HepG2 (cell line): ENCODE results near the gene CA12. TPM values are rescaled to one million over a fixed set of nuclear protein-coding genes. Genes with fewer than 3 reads are reported as not detected.

Experiments
- ATAC-seq: fragments of 200-7000 bp; cut with Tn5 transposase; 3 replicates; pipeline ENCODE4 v1.9.1; 2020; ENCODE audit warnings: mild to moderate bottlenecking, moderate library complexity
- BruUV-seq: library from RNA; stranded (reverse); fragments of 400-500 nt; replicated peaks from 2 replicates; lab custom pipeline; 2021; lab: Mats Ljungman, UMichigan
- CTCF ChIA-PET: fragments of 300-600 bp; formaldehyde crosslinking; extraction: SDS; loops from one replicate; lab custom pipeline; 2021; ENCODE audit warnings: low total read pairs, inconsistent platforms, low intra/inter-chr PET ratio; lab: Yijun Ruan, JAX
- POLR2A ChIA-PET: fragments of 350-600 bp; sonication (Branson Sonifier 250); formaldehyde crosslinking; loops from one replicate; lab custom pipeline; 2020; ENCODE audit warnings: antibody characterized with exemption, inconsistent platforms; lab: Yijun Ruan, JAX
- DNase-seq: peaks from one replicate; pipeline ENCODE4 v3.0.0-alpha.2; 2015; ENCODE audit warnings: low spot score
- FAIRE-seq: peaks from 3 replicates; lab custom pipeline; 2011; peaks lifted over from hg19 to GRCh38; lab: Jason Lieb, UNC
- H2AFZ ChIP-seq: one replicate; pipeline ENCODE4 v1.6.1; 2011; ENCODE audit warnings: low read length, inconsistent platforms
- H3K27ac ChIP-seq: fragments of 300-600 bp; 3 replicates; pipeline ENCODE4 v1.8.0; 2011; ENCODE audit warnings: mixed run types, mild to moderate bottlenecking, mixed read lengths, low read length, inconsistent platforms; ENCODE audit not compliant: insufficient read depth; ENCODE audit errors: extremely low read length
- H3K27me3 ChIP-seq, 2 experiments: fragments of 200-600 bp in 1 of 2; 2 replicates in 1 of 2; 3 replicates in 1 of 2; pipeline versions ENCODE4 v1.6.0 to v1.8.0; 2011; ENCODE audit warnings: low read length in 2 of 2, mild to moderate bottlenecking in 2 of 2, moderate library complexity in 2 of 2, inconsistent platforms in 1 of 2; ENCODE audit not compliant: insufficient read depth in 2 of 2, control insufficient read depth in 1 of 2
- H3K36me3 ChIP-seq, 2 experiments: fragments of 200-600 bp in 1 of 2; replicated peaks in 1 of 2; 2 replicates in 1 of 2; 3 replicates in 1 of 2; pipeline versions ENCODE4 v1.5.1 to v1.8.0; 2011; ENCODE audit warnings: low read length in 2 of 2, inconsistent platforms in 1 of 2; ENCODE audit not compliant: insufficient read depth in 2 of 2, control insufficient read depth in 1 of 2
- H3K4me1 ChIP-seq: 2 replicates; pipeline ENCODE4 v1.5.1; 2012; ENCODE audit warnings: low read length, inconsistent platforms; ENCODE audit not compliant: insufficient read depth
- H3K4me2 ChIP-seq: 2 replicates; pipeline ENCODE4 v1.6.0; 2011; ENCODE audit warnings: low read depth, low read length, inconsistent platforms
- H3K4me3 ChIP-seq, 3 experiments: fragments of 200-600 bp in 1 of 3; sonication (generic), shearing (Covaris generic) in 1 of 3; replicated peaks in 1 of 3; 2 replicates each; pipeline ENCODE4 v1.5.1; 2011 to 2016; ENCODE audit warnings: low read length in 3 of 3, inconsistent platforms in 2 of 3, low read depth in 2 of 3, mild to moderate bottlenecking in 2 of 3, control low read depth in 1 of 3, mixed read lengths in 1 of 3; ENCODE audit not compliant: insufficient read depth in 1 of 3
- H3K79me2 ChIP-seq: one replicate; pipeline ENCODE4 v1.6.1; 2011; ENCODE audit warnings: low read length, inconsistent platforms; ENCODE audit not compliant: insufficient read depth
- H3K9ac ChIP-seq: 2 replicates; pipeline ENCODE4 v1.6.0; 2011; ENCODE audit warnings: mild to moderate bottlenecking, low read depth, low read length, inconsistent platforms; ENCODE audit not compliant: insufficient read depth
- H3K9me3 ChIP-seq: 2 replicates; pipeline ENCODE4 v1.5.1; 2012; ENCODE audit warnings: mild to moderate bottlenecking, low read length
- H4K20me1 ChIP-seq: 2 replicates; pipeline ENCODE4 v1.6.0; 2011; ENCODE audit warnings: inconsistent platforms, mild to moderate bottlenecking, low read length, moderate library complexity; ENCODE audit not compliant: insufficient read depth
- RFX1 ChIP-seq: fragments of 450-650 bp; IDR thresholded peaks from 2 replicates; pipeline ENCODE4 v1.6.1; 2017
- SOX6 ChIP-seq, 2 experiments: fragments of 450-650 bp in 1 of 2; sonication (generic) in 1 of 2; formaldehyde crosslinking in 1 of 2; IDR thresholded peaks; 2 replicates each; pipeline versions ENCODE4 v1.4.0 to v1.6.1; 2017 to 2020; ENCODE audit warnings: antibody characterized with exemption in 1 of 2, mild to moderate bottlenecking in 1 of 2, missing genetic modification reagents in 1 of 2
- ZKSCAN8 ChIP-seq: IDR thresholded peaks from 2 replicates; pipeline ENCODE4 v1.6.1; 2016; ENCODE audit warnings: borderline replicate concordance, missing genetic modification reagents, missing compliant biosample characterization
- ZNF143 ChIP-seq: sonication (generic); formaldehyde crosslinking; IDR thresholded peaks from 2 replicates; pipeline ENCODE4 v1.4.0; 2020; ENCODE audit warnings: missing genetic modification reagents
- ZSCAN5A ChIP-seq: sonication (generic); formaldehyde crosslinking; IDR thresholded peaks from 2 replicates; pipeline ENCODE4 v1.8.0; 2022; ENCODE audit warnings: mild to moderate bottlenecking, missing genetic modification reagents, borderline replicate concordance
- WGBS: methylation state at CpG from one replicate; pipeline ENCODE4 v1.1.6; 2017; ENCODE audit warnings: low lambda C conversion rate; 5-methylcytosine and 5-hydroxymethylcytosine counted together
- in situ Hi-C: cut with HindIII; loops from 2 replicates; pipeline ENCODE4 v1.10.0; 2017; ENCODE audit warnings: low pct_unique_long_range_greater_than_20kb; ENCODE audit not compliant: extremely low pct_ligation_motif_present
- intact Hi-C: fragments of 100-400 bp; cut with micrococcal nuclease; formaldehyde crosslinking; loops from one replicate; pipeline ENCODE4 v1.10.0; 2022; ENCODE audit not compliant: unreplicated experiment
- polyA plus RNA-seq, 8 experiments: library from polyadenylated mRNA; depleted of rRNA in 3 of 8; stranded (reverse) in 7 of 8; unstranded in 1 of 8; fragments of >200 nt; fragmentation: Illumina TruSeq in 4 of 8; extraction: Trizol in 4 of 8; gene quantifications; 2 replicates each; pipeline versions ENCODE4 v1.2.1 to v1.2.3, GENCODE V29; 2011 to 2016; ENCODE audit warnings: low read depth in 4 of 8, missing spikeins in 1 of 8, mixed read lengths in 1 of 8; ENCODE audit not compliant: insufficient read depth in 1 of 8
- total RNA-seq, 5 experiments: library from RNA; depleted of rRNA; stranded (reverse); fragments of >200 nt; fragmentation: Illumina TruSeq; extraction: Trizol; gene quantifications; 2 replicates each; pipeline ENCODE4 v1.2.3, GENCODE V29; 2016; ENCODE audit warnings: low read depth in 1 of 5
- TF ChIP-seq, protein P1 (sequence below): sonication (generic); formaldehyde crosslinking; IDR thresholded peaks from 2 replicates; pipeline ENCODE4 v1.4.0; 2020; ENCODE audit warnings: missing genetic modification reagents, low read depth, mild to moderate bottlenecking, borderline replicate concordance

The CA12 gene
- total and polyA plus RNA-seq, 2 of the 13 experiments (the other 11 are each of a cell fraction or from before 2014, with no cell fraction given), result 0.07 to 0.20 TPM

GRCh38 chr15:63407612-63408011 is 26.0 kb upstream of the CA12 start:
- Histone ChIP-seq H3K79me2 (no peaks in the 10 kb centered on the region), H3K4me3 (no peak overlapping the region), H4K20me1 (no peaks in the 10 kb centered on the region), H3K27ac (no peak overlapping the region), H3K9me3 (no peaks in the 10 kb centered on the region), H2AFZ (no peak overlapping the region), H3K9ac (no peak overlapping the region), H3K36me3 (no peaks in the 10 kb centered on the region), H3K4me1 (peaks cover 24% of the 10 kb centered on the region), H3K27me3 (peaks cover 4 to 17% of the 10 kb centered on the region in 2 experiments; a peak in 3 of 5 replicates), H3K4me2 (no peak overlapping the region)
- FAIRE-seq (no peak), ATAC-seq (no peak), DNase-seq (no peak)
- POLR2A ChIA-PET, result no interaction called here
- intact Hi-C loops (loop anchor here (2.0 kb wide), 1 partner anchor 79 kb away; no protein-coding TSS in a partner anchor), in situ Hi-C loops (loop anchor here (25.0 kb wide), 2 partner anchors 245 to 620 kb away; partner anchors contain the start of gene RPS27L)
- CTCF ChIA-PET, result no interaction called here
- no TSS peak for BruUV-seq
- WGBS, result 51% methylated on average over 5 of the region's 5 CpGs
- no peak for TF ChIP-seq ZKSCAN8 (CRISPR knock-in tag)
- TF ChIP-seq, protein P1, sequence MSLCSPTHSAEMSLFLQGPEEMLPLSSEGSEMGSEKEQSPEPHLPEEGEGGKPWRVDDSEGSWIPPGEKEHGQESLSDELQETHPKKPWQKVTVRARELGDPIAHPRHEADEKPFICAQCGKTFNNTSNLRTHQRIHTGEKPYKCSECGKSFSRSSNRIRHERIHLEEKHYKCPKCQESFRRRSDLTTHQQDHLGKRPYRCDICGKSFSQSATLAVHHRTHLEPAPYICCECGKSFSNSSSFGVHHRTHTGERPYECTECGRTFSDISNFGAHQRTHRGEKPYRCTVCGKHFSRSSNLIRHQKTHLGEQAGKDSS (CRISPR knock-in tag), result no peak

- Histone ChIP-seq H3K9me3 (no peaks in the 10 kb centered on the region), H3K4me1 (peaks cover 36% of the 10 kb centered on the region), H3K27ac (no peak overlapping the region), H3K4me2 (no peak overlapping the region), H3K79me2 (no peaks in the 10 kb centered on the region), H3K4me3 (no peak overlapping the region), H3K27me3 (peaks cover 4 to 12% of the 10 kb centered on the region in 2 experiments; a peak in 3 of 5 replicates), H2AFZ (no peak overlapping the region), H3K36me3 (no peaks in the 10 kb centered on the region), H3K9ac (no peak overlapping the region), H4K20me1 (no peaks in the 10 kb centered on the region)
- in situ Hi-C loops (loop anchor here (25.0 kb wide), 2 partner anchors 244 to 619 kb away; partner anchors contain the start of gene RPS27L), intact Hi-C loops (loop anchor here (2.0 kb wide), 1 partner anchor 77 kb away; no protein-coding TSS in a partner anchor)
- CTCF ChIA-PET, result no interaction called here
- 41% methylated on average over 9 of the region's 9 CpGs for WGBS
- no TSS peak for BruUV-seq
- no peak for FAIRE-seq
- TF ChIP-seq SOX6 (IDR thresholded peaks at IDR 0.05), result no peak
- no peak for TF ChIP-seq SOX6 (CRISPR knock-in tag; IDR thresholded peaks at IDR 0.05)
- no peak for TF ChIP-seq ZSCAN5A
- no peak for TF ChIP-seq RFX1
- TF ChIP-seq ZNF143 (CRISPR knock-in tag), result no peak
- POLR2A ChIA-PET, result no interaction called here
- DNase-seq, result no peak
- no peak for ATAC-seq
These were observed 24.2 kb upstream of the CA12 start for GRCh38 chr15:63405683-63406390.
